ENCODE data around the gene CD55.
A peak's percentile ranks its signal among the peaks of the same experiment; 100 is the strongest.

Gene CD55

GRCh38 chr1:207362962-207363860, 41.7 kb downstream of the CD55 start:
- DNase-seq (ENCODE audit: low read depth), result peak; percentile 88

- DNase-seq (ENCODE audit: low read depth), result no peak
These were observed 42.4 kb downstream of the CD55 start for GRCh38 chr1:207363871-207364270.

GRCh38 chr1:207364614-207365013, 43.1 kb downstream of the CD55 start:
- no peak for DNase-seq (ENCODE audit: low read depth)

- no peak for DNase-seq (ENCODE audit: low read depth)
These were observed 43.6 kb downstream of the CD55 start for GRCh38 chr1:207365063-207365462.

GRCh38 chr1:207366022-207366421, 44.5 kb downstream of the CD55 start:
- peak; percentile 65 for DNase-seq (ENCODE audit: low read depth)

- DNase-seq (ENCODE audit: low read depth), result no peak
These were observed 67.2 kb downstream of the CD55 start for GRCh38 chr1:207388721-207389120.

GRCh38 chr1:207389728-207390464, 68.4 kb downstream of the CD55 start:
- peak; percentile 45 for DNase-seq (ENCODE audit: low read depth)

GRCh38 chr1:207393610-207394009, 72.1 kb downstream of the CD55 start:
- peak; percentile 88 for DNase-seq (ENCODE audit: low read depth)

- DNase-seq (ENCODE audit: low read depth), result no peak
These were observed 74.8 kb downstream of the CD55 start for GRCh38 chr1:207396168-207396746.

- DNase-seq (ENCODE audit: low read depth), result peak; percentile 27
These were observed 76.0 kb downstream of the CD55 start for GRCh38 chr1:207397525-207397926.

- no peak for DNase-seq (ENCODE audit: low read depth)
These were observed 77.5 kb downstream of the CD55 start for GRCh38 chr1:207398986-207399385.

- no peak for DNase-seq (ENCODE audit: low read depth)
These were observed 80.1 kb downstream of the CD55 start for GRCh38 chr1:207401578-207401977.

- DNase-seq (ENCODE audit: low read depth), result no peak
These were observed 81.3 kb downstream of the CD55 start for GRCh38 chr1:207402744-207403143.

- DNase-seq (ENCODE audit: low read depth), result peak; percentile 76
These were observed 83.5 kb downstream of the CD55 start for GRCh38 chr1:207404849-207405525.

GRCh38 chr1:207405814-207406213, 84.3 kb downstream of the CD55 start:
- DNase-seq (ENCODE audit: low read depth), result no peak

GRCh38 chr1:207407655-207408260, 86.3 kb downstream of the CD55 start:
- peak; percentile 91 for DNase-seq (ENCODE audit: low read depth)

Data from amniotic epithelial cell (primary cell).